IMR-90 (cell line): ENCODE data around the gene TUBGCP3. TPM values are rescaled to one million over a fixed set of nuclear protein-coding genes. Genes with fewer than 3 reads are reported as not detected.

ENCODE experiments used
- ATAC-seq: fragments of 200-7000 bp; cut with Tn5 transposase; 2 replicates; pipeline ENCODE4 v1.9.1; 2020; ENCODE audit warnings: low read depth, mild to moderate bottlenecking, moderate library complexity
- BruUV-seq: library from RNA; stranded (reverse); fragments of 400-500 nt; replicated peaks from 2 replicates; lab custom pipeline; 2021; lab: Mats Ljungman, UMichigan
- CTCF ChIA-PET: fragments of 300-600 bp; formaldehyde crosslinking; extraction: SDS; loops from one replicate; lab custom pipeline; 2021; ENCODE audit warnings: antibody characterized with exemption; lab: Yijun Ruan, JAX
- POLR2A ChIA-PET: fragments of 300-600 bp; sonication (Branson Sonifier 250); formaldehyde crosslinking; loops from one replicate; lab custom pipeline; 2022; ENCODE audit warnings: antibody characterized with exemption; ENCODE audit not compliant: unreplicated experiment; lab: Charles Lee
- DNase-seq: peaks from one replicate; pipeline ENCODE4 v3.0.0; 2013
- H2AFZ ChIP-seq: replicated peaks from 2 replicates; pipeline ENCODE3; 2013; ENCODE audit warnings: low read length, mild to moderate bottlenecking; ENCODE audit not compliant: poor library complexity
- H2AK5ac ChIP-seq: 2 replicates; pipeline ENCODE4 v1.6.1; 2013; ENCODE audit warnings: low read depth, low read length, inconsistent platforms
- H2AK9ac ChIP-seq: replicated peaks from 2 replicates; pipeline ENCODE3; 2013; ENCODE audit warnings: mild to moderate bottlenecking, low read depth, low read length, moderate library complexity; ENCODE audit not compliant: poor library complexity
- H2BK120ac ChIP-seq: 2 replicates; pipeline ENCODE4 v1.6.1; 2013; ENCODE audit warnings: low read depth, low read length, inconsistent platforms
- H2BK15ac ChIP-seq: 3 replicates; pipeline ENCODE4 v1.6.1; 2013; ENCODE audit warnings: low read depth, low read length, inconsistent platforms
- H2BK20ac ChIP-seq: 2 replicates; pipeline ENCODE4 v1.6.1; 2013; ENCODE audit warnings: low read depth, mild to moderate bottlenecking, inconsistent platforms, low read length, moderate library complexity
- H2BK5ac ChIP-seq: 2 replicates; pipeline ENCODE4 v1.6.1; 2013; ENCODE audit warnings: mild to moderate bottlenecking, low read depth, low read length, inconsistent platforms; ENCODE audit not compliant: poor library complexity, severe bottlenecking
- H3K14ac ChIP-seq: replicated peaks from 2 replicates; pipeline ENCODE4 v1.6.1; 2013; ENCODE audit warnings: low read depth, low read length, inconsistent platforms
- H3K18ac ChIP-seq: 2 replicates; pipeline ENCODE4 v1.6.1; 2013; ENCODE audit warnings: low read depth, low read length, control low read depth
- H3K23ac ChIP-seq: 2 replicates; pipeline ENCODE4 v1.6.1; 2013; ENCODE audit warnings: low read depth, low read length, inconsistent platforms
- H3K27ac ChIP-seq: 2 replicates; pipeline ENCODE4 v1.5.1; 2013; ENCODE audit warnings: mild to moderate bottlenecking, control low read depth, low read length; ENCODE audit not compliant: insufficient read depth
- H3K27me3 ChIP-seq: 2 replicates; pipeline ENCODE4 v1.6.1; 2013; ENCODE audit warnings: low read length; ENCODE audit not compliant: control insufficient read depth, insufficient read depth
- H3K36me3 ChIP-seq: 2 replicates; pipeline ENCODE4 v1.6.1; 2013; ENCODE audit warnings: low read length, mixed read lengths; ENCODE audit not compliant: control insufficient read depth, insufficient read depth
- H3K4ac ChIP-seq: 2 replicates; pipeline ENCODE4 v1.6.1; 2013; ENCODE audit warnings: low read depth, low read length, inconsistent platforms
- H3K4me1 ChIP-seq: 2 replicates; pipeline ENCODE4 v1.6.1; 2013; ENCODE audit warnings: low read length, mixed read lengths; ENCODE audit not compliant: control insufficient read depth, insufficient read depth
- H3K4me2 ChIP-seq: 2 replicates; pipeline ENCODE4 v1.6.1; 2013; ENCODE audit warnings: low read depth, mild to moderate bottlenecking, control low read depth, low read length, moderate library complexity
- H3K4me3 ChIP-seq: 2 replicates; pipeline ENCODE4 v1.5.1; 2013; ENCODE audit warnings: low read depth, mild to moderate bottlenecking, control low read depth, low read length, moderate library complexity; ENCODE audit not compliant: insufficient read depth
- H3K56ac ChIP-seq: 2 replicates; pipeline ENCODE4 v1.6.1; 2013; ENCODE audit warnings: low read length, inconsistent platforms; ENCODE audit not compliant: insufficient read depth; ENCODE audit errors: extremely low read depth
- H3K79me1 ChIP-seq, 2 experiments: 2 replicates each; pipeline ENCODE4 v1.6.1; 2013; ENCODE audit warnings: low read length in 2 of 2, inconsistent platforms in 1 of 2, low read depth in 1 of 2
- H3K9ac ChIP-seq: 2 replicates; pipeline ENCODE4 v1.6.1; 2013; ENCODE audit warnings: low read depth, low read length, control low read depth
- H3K9me1 ChIP-seq: 2 replicates; pipeline ENCODE4 v1.6.1; 2013; ENCODE audit warnings: low read length, inconsistent platforms; ENCODE audit not compliant: insufficient read depth
- H3K9me3 ChIP-seq: 2 replicates; pipeline ENCODE4 v1.6.1; 2013; ENCODE audit warnings: low read length; ENCODE audit not compliant: control insufficient read depth, insufficient read depth
- H4K20me1 ChIP-seq: 2 replicates; pipeline ENCODE4 v1.6.1; 2013; ENCODE audit warnings: low read length, inconsistent platforms; ENCODE audit not compliant: insufficient read depth
- H4K5ac ChIP-seq: 2 replicates; pipeline ENCODE4 v1.6.1; 2013; ENCODE audit warnings: mild to moderate bottlenecking, low read depth, low read length, control low read depth
- H4K8ac ChIP-seq, 2 experiments: 2 replicates each; pipeline ENCODE4 v1.6.1; 2013; ENCODE audit warnings: low read depth in 2 of 2, low read length in 2 of 2, control low read depth in 1 of 2, inconsistent platforms in 1 of 2
- H4K91ac ChIP-seq: 2 replicates; pipeline ENCODE4 v1.6.1; 2013; ENCODE audit warnings: low read depth, low read length, inconsistent platforms; ENCODE audit not compliant: insufficient read depth
- MAFK ChIP-seq: IDR thresholded peaks from 2 replicates; pipeline ENCODE4 v1.6.1; 2012; ENCODE audit warnings: low read depth, low read length, improper control_type of control experiment
- POLR2A ChIP-seq: IDR thresholded peaks from 2 replicates; pipeline ENCODE4 v1.6.1; 2012; ENCODE audit warnings: mild to moderate bottlenecking, low read depth, low read length
- RFX5 ChIP-seq: IDR thresholded peaks from 2 replicates; pipeline ENCODE4 v1.8.0; 2012; ENCODE audit warnings: low read depth, mild to moderate bottlenecking, low read length, moderate library complexity
- WGBS, 2 experiments: methylation state at CpG; one replicate each; pipeline versions ENCODE4 v1.1.5 to v1.1.7; 2013; ENCODE audit warnings: missing lambda C conversion rate in 2 of 2; ENCODE audit not compliant: insufficient read length in 1 of 2; ENCODE audit errors: extremely low coverage in 2 of 2; 5-methylcytosine and 5-hydroxymethylcytosine counted together
- dilution Hi-C: fragments of 300-500 bp; cut with HindIII; formaldehyde crosslinking; loops from one replicate; pipeline ENCODE4 v1.14.3; 2018; ENCODE audit warnings: low sequenced_read_pairs; ENCODE audit not compliant: unreplicated experiment
- in situ Hi-C: fragments of 300-500 bp; cut with MboI; formaldehyde crosslinking; loops from 3 replicates; pipeline ENCODE4 v1.14.3; 2019; ENCODE audit warnings: low sequenced_read_pairs, inconsistent platforms, mixed read lengths
- intact Hi-C: fragments of 100-400 bp; cut with micrococcal nuclease; formaldehyde crosslinking; loops from 2 replicates; pipeline ENCODE4 v1.10.0; 2022
- polyA plus RNA-seq, 3 experiments: library from polyadenylated mRNA; depleted of rRNA; stranded (reverse); fragments of >200 nt; gene quantifications; 2 replicates each; pipeline ENCODE4 v1.2.3, GENCODE V29; 2012; ENCODE audit warnings: low replicate concordance in 1 of 3
- total RNA-seq: library from RNA; depleted of rRNA; stranded (reverse); fragments of >200 nt; gene quantifications from 2 replicates; pipeline ENCODE4 v1.2.3, GENCODE V29; 2012

TUBGCP3 gene
- total and polyA plus RNA-seq, 2 of the 4 experiments (the other 2 are of a cell fraction): 16.0 to 17.8 TPM

DNA sequence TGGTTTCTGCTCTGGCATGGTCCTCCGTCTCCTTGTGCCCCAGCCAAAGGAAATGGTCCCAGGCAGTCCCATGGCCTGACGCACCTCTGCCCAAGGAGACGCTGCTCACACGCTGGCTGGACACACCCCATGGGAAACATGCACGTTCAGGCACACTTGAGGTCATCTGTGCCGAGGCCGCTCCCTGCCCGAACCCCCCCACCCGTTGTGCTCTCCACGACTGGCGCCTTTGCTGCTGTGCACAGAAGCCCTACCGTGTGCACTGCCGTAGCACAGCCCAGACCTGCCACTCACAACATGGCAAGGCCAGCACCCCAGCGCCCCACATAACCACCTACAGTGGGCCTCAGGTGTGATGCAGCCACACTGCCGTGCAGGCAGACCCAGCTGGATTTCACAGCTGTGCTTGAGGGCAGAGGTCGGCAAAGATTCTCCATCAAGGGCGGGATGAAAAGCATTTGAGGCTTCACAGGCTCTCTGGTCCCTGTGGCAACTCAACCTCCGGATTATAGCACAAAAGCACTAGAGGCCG is 146.1 kb downstream of the TUBGCP3 start:
- no peak overlapping the region for H3K4me2 ChIP-seq
- H2AK5ac ChIP-seq: no peak overlapping the region
- no peak for DNase-seq
- H3K56ac ChIP-seq: no peak overlapping the region
- no peak overlapping the region for H4K8ac ChIP-seq
- no peak overlapping the region for H2AFZ ChIP-seq
- CTCF ChIA-PET: no interaction called here
- H3K4me1 ChIP-seq: no peaks in the 10 kb centered on the region
- no peak overlapping the region for H3K14ac ChIP-seq
- no peak overlapping the region for H3K4me3 ChIP-seq
- H4K20me1 ChIP-seq: no peaks in the 10 kb centered on the region
- ATAC-seq: no peak
- POLR2A ChIA-PET: no interaction called here
- peaks cover 9% of the 10 kb centered on the region for H3K27me3 ChIP-seq
- 100% methylated on average over 1 of the region's 19 CpGs; no CpG with 5 or more reads in 1 of the 2 experiments for WGBS, 2 experiments
- in situ Hi-C loops: loop anchor here (5.0 kb wide), 1 partner anchor 970 kb away; no protein-coding TSS in a partner anchor
- H2BK15ac ChIP-seq: no peak overlapping the region
- intact Hi-C loops: loop anchor here (10.0 kb wide), 1 partner anchor 1377 kb away; no protein-coding TSS in a partner anchor
- no peak overlapping the region for H2BK5ac ChIP-seq
- no peak overlapping the region for H3K9ac ChIP-seq
- H2BK20ac ChIP-seq: no peak overlapping the region
- no peak overlapping the region for H3K18ac ChIP-seq
- no peak overlapping the region for H3K23ac ChIP-seq
- TF ChIP-seq MAFK: no peak
- no peak for TF ChIP-seq POLR2A
- no peak for TF ChIP-seq RFX5
- H3K36me3 ChIP-seq: no peaks in the 10 kb centered on the region
- H3K9me3 ChIP-seq: no peaks in the 10 kb centered on the region
- no peaks in the 10 kb centered on the region for H3K9me1 ChIP-seq
- no peak overlapping the region for H4K5ac ChIP-seq
- H3K4ac ChIP-seq: no peak overlapping the region
- dilution Hi-C loops: no loop called here
- H4K91ac ChIP-seq: no peak overlapping the region
- BruUV-seq: no TSS peak
- no peak overlapping the region for H3K27ac ChIP-seq
- no peak overlapping the region for H2AK9ac ChIP-seq
- no peaks in the 10 kb centered on the region for H3K79me1 ChIP-seq
- H2BK120ac ChIP-seq: no peak overlapping the region
